D721Med (cell line): ENCODE data around the gene CEP128.

Experiments
- DNase-seq: peaks from one replicate; pipeline ENCODE4 v3.0.0; 2011; ENCODE audit warnings: low spot score; ENCODE audit not compliant: insufficient read length
- FAIRE-seq: peaks from 2 replicates; lab custom pipeline; 2011; peaks lifted over from hg19 to GRCh38; lab: Jason Lieb, UNC
- CTCF ChIP-seq: IDR thresholded peaks from 2 replicates; pipeline ENCODE4 v1.5.1; 2012; ENCODE audit warnings: mild to moderate bottlenecking, control low read depth; ENCODE audit not compliant: insufficient read depth; ENCODE audit errors: missing control alignments

The CEP128 gene

GRCh38 chr14:80587096-80587724 lies 354.3 kb downstream of the CEP128 start:
- no peak for FAIRE-seq
- peak; percentile 49 for TF ChIP-seq CTCF
- DNase-seq, result no peak

- no peak for FAIRE-seq
- TF ChIP-seq CTCF, result no peak
- DNase-seq, result no peak
Observed at GRCh38 chr14:80586131-80586530, 355.4 kb downstream of the CEP128 start.

- FAIRE-seq (no peak), DNase-seq (no peak)
- TF ChIP-seq CTCF, result no peak
Observed at GRCh38 chr14:80585506-80585835, 356.1 kb downstream of the CEP128 start.

- DNase-seq (no peak), FAIRE-seq (no peak)
- TF ChIP-seq CTCF, result no peak
Observed at GRCh38 chr14:80584744-80585505, 356.6 kb downstream of the CEP128 start.

- DNase-seq, result no peak
- no peak for FAIRE-seq
- no peak for TF ChIP-seq CTCF
Observed at GRCh38 chr14:80577599-80577998, 363.9 kb downstream of the CEP128 start.

- no peak for DNase-seq
Observed at GRCh38 chr14:80576401-80576800, 365.1 kb downstream of the CEP128 start.

More at GRCh38 chr14:80576401-80576800, 365.1 kb downstream of the CEP128 start:
- no peak for FAIRE-seq
- TF ChIP-seq CTCF, result no peak
